ENCODE results near the gene FBXO42. TPM values are rescaled to one million over a fixed set of nuclear protein-coding genes. Genes with fewer than 3 reads are reported as not detected.

FBXO42 gene
- total and polyA plus RNA-seq, 4 donors = 5.9 to 9.4 (median 6.5) TPM

DNA sequence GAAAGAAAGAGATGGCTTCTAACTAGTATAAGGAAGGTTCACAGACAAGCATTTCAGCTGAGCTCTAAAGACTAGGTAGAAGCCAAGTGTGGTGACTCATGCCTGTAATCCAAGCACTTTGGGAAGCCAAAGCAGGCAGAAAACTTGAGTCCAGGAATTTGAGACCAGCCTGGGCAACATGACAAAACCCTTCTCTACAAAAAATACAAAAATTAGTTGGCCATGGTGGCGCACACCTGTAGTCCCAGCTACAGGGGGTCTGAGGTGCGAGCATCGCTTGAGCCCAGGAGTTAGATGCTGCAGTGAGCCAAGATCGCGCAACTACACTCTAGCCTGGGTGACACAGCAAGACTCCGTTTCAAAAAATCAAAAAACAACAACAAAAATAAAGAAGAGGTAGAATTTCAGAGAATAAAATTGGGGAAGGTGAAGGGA, 27.8 kb downstream of the FBXO42 start:
- 98% methylated on average over 6 of the region's 6 CpGs for WGBS
- no peak for DNase-seq (ENCODE audit: low spot score)

DNA sequence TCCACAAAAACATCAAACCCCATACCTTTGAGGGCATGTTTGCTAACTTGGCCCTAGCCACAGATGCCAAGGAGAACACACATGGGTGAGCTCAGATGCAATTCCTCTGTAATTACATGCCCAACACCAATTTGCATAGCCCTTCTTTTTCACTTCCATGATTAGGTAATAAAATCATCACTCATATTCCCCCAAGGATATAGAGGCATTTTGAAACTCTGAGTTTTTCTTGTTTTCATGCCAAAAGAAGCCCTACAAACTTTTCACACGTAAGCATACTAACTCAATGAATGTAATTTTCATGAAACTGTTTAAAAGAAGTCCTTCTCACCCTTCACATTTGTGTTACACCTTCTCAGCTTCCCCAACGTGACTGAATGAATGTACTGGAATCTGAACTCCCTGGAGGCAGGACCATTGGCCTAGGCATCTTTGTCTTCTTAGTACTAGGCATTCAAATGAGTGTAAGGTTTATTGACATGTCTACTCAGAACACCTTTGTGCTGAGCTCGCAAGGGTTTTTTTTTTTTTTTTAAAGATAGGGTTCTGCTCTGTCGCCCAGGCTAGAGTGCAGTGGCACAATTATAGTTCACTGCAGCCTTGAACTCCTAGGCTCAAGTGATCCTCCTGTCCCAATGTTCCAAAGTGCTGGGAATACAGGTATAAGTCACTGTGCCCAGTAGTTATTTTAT, 31.0 kb downstream of the FBXO42 start:
- no peaks in the 10 kb centered on the region for H3K9me3 ChIP-seq (ENCODE audit: control insufficient read depth in 4 of 4, low read length in 3 of 4)
- 89% methylated on average over 4 of the region's 4 CpGs for WGBS
- TF ChIP-seq EGR1 (IDR thresholded peaks at IDR 0.05; ENCODE audit: low read depth in 2 of 2) = no peak
- TF ChIP-seq, protein P1, sequence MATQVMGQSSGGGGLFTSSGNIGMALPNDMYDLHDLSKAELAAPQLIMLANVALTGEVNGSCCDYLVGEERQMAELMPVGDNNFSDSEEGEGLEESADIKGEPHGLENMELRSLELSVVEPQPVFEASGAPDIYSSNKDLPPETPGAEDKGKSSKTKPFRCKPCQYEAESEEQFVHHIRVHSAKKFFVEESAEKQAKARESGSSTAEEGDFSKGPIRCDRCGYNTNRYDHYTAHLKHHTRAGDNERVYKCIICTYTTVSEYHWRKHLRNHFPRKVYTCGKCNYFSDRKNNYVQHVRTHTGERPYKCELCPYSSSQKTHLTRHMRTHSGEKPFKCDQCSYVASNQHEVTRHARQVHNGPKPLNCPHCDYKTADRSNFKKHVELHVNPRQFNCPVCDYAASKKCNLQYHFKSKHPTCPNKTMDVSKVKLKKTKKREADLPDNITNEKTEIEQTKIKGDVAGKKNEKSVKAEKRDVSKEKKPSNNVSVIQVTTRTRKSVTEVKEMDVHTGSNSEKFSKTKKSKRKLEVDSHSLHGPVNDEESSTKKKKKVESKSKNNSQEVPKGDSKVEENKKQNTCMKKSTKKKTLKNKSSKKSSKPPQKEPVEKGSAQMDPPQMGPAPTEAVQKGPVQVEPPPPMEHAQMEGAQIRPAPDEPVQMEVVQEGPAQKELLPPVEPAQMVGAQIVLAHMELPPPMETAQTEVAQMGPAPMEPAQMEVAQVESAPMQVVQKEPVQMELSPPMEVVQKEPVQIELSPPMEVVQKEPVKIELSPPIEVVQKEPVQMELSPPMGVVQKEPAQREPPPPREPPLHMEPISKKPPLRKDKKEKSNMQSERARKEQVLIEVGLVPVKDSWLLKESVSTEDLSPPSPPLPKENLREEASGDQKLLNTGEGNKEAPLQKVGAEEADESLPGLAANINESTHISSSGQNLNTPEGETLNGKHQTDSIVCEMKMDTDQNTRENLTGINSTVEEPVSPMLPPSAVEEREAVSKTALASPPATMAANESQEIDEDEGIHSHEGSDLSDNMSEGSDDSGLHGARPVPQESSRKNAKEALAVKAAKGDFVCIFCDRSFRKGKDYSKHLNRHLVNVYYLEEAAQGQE (IDR thresholded peaks at IDR 0.05) = no peak
- no peaks in the 10 kb centered on the region for H3K27me3 ChIP-seq (ENCODE audit: control insufficient read depth in 4 of 4, insufficient read depth in 4 of 4, low read length in 3 of 4)
- no peak for DNase-seq (ENCODE audit: low spot score)
- H3K4me3 ChIP-seq (ENCODE audit: low read depth in 1 of 3, low read length in 3 of 3) = no peak overlapping the region
- no peak overlapping the region for H3K9ac ChIP-seq (ENCODE audit: low read depth in 1 of 2, low read length in 2 of 2)
- H3K4me1 ChIP-seq (ENCODE audit: control insufficient read depth in 4 of 4, insufficient read depth in 4 of 4, low read length in 3 of 4) = peaks cover 0 to 6% (median 3%) of the 10 kb centered on the region in 4 donors
- H3K27ac ChIP-seq (ENCODE audit: low read depth in 1 of 2, low read length in 2 of 2) = no peak overlapping the region
- no peaks in the 10 kb centered on the region for H3K36me3 ChIP-seq (ENCODE audit: control insufficient read depth in 4 of 4, insufficient read depth in 3 of 4, low read depth in 1 of 4, low read length in 3 of 4)

More for the DNA sequence above, 27.8 kb downstream of the FBXO42 start:
- no peak overlapping the region for H3K27ac ChIP-seq (ENCODE audit: low read depth in 1 of 2, low read length in 2 of 2)
- H3K4me1 ChIP-seq (ENCODE audit: control insufficient read depth in 4 of 4, insufficient read depth in 4 of 4, low read length in 3 of 4) = peaks cover 0 to 2% (median under 1%) of the 10 kb centered on the region in 4 donors
- no peak overlapping the region for H3K9ac ChIP-seq (ENCODE audit: low read depth in 1 of 2, low read length in 2 of 2)
- H3K36me3 ChIP-seq (ENCODE audit: control insufficient read depth in 4 of 4, insufficient read depth in 3 of 4, low read depth in 1 of 4, low read length in 3 of 4) = no peaks in the 10 kb centered on the region
- no peaks in the 10 kb centered on the region for H3K9me3 ChIP-seq (ENCODE audit: control insufficient read depth in 4 of 4, low read length in 3 of 4)
- H3K4me3 ChIP-seq (ENCODE audit: low read depth in 1 of 3, low read length in 3 of 3) = no peak overlapping the region
- TF ChIP-seq JUND (IDR thresholded peaks at IDR 0.05) (peak in 1 of 2 donors; percentile 29), YY1 (IDR thresholded peaks at IDR 0.05) (no peak)
- no peaks in the 10 kb centered on the region for H3K27me3 ChIP-seq (ENCODE audit: control insufficient read depth in 4 of 4, insufficient read depth in 4 of 4, low read length in 3 of 4)

DNA sequence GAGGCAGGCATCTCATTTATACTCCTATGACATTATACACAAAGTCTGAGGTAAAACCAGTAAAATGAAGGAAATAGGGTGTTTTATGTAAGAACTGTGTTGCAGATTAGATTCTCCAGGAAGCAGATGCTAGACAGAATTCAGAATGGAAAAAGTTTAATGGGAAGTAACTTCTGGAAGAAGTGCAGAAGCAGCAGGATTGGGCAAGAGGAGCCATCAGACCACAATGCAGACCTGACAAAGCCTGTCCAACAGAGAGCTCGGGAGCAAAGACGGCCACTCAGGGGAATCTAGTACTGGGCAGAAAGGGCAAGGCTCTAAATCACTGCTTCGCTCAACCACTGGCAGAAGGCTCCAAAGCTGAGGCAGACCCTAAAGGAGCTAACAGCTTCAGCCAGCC, 33.7 kb downstream of the FBXO42 start:
- Histone ChIP-seq H3K9ac (ENCODE audit: low read depth in 1 of 2, low read length in 2 of 2) (no peak overlapping the region), H3K9me3 (ENCODE audit: control insufficient read depth in 4 of 4, low read length in 3 of 4) (no peaks in the 10 kb centered on the region), H3K27ac (ENCODE audit: low read depth in 1 of 2, low read length in 2 of 2) (no peak overlapping the region), H3K27me3 (ENCODE audit: control insufficient read depth in 4 of 4, insufficient read depth in 4 of 4, low read length in 3 of 4) (no peaks in the 10 kb centered on the region), H3K4me3 (ENCODE audit: low read depth in 1 of 3, low read length in 3 of 3) (no peak overlapping the region), H3K4me1 (ENCODE audit: control insufficient read depth in 4 of 4, insufficient read depth in 4 of 4, low read length in 3 of 4) (peaks cover 0 to 6% (median 3%) of the 10 kb centered on the region in 4 donors), H3K36me3 (ENCODE audit: control insufficient read depth in 4 of 4, insufficient read depth in 3 of 4, low read depth in 1 of 4, low read length in 3 of 4) (peaks cover 0 to 14% (median 4%) of the 10 kb centered on the region in 4 donors)
- TF ChIP-seq YY1 (IDR thresholded peaks at IDR 0.05) (no peak), GABPA (IDR thresholded peaks at IDR 0.05 in 1 of 2, conservative IDR thresholded peaks at IDR 0.05 in 1 of 2) (no peak), HNF4G (IDR thresholded peaks at IDR 0.05) (no peak), SP1 (IDR thresholded peaks at IDR 0.05) (no peak)
- TF ChIP-seq, protein P2, sequence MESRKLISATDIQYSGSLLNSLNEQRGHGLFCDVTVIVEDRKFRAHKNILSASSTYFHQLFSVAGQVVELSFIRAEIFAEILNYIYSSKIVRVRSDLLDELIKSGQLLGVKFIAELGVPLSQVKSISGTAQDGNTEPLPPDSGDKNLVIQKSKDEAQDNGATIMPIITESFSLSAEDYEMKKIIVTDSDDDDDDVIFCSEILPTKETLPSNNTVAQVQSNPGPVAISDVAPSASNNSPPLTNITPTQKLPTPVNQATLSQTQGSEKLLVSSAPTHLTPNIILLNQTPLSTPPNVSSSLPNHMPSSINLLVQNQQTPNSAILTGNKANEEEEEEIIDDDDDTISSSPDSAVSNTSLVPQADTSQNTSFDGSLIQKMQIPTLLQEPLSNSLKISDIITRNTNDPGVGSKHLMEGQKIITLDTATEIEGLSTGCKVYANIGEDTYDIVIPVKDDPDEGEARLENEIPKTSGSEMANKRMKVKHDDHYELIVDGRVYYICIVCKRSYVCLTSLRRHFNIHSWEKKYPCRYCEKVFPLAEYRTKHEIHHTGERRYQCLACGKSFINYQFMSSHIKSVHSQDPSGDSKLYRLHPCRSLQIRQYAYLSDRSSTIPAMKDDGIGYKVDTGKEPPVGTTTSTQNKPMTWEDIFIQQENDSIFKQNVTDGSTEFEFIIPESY (IDR thresholded peaks at IDR 0.05) = no peak
- TF ChIP-seq, protein P3, sequence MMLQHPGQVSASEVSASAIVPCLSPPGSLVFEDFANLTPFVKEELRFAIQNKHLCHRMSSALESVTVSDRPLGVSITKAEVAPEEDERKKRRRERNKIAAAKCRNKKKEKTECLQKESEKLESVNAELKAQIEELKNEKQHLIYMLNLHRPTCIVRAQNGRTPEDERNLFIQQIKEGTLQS (IDR thresholded peaks at IDR 0.05) = no peak
- 74% methylated on average over 3 of the region's 3 CpGs for WGBS
- no peak for DNase-seq (ENCODE audit: low spot score)
